ENCODE data around the gene SCNN1B.
A peak's percentile ranks its signal among the peaks of the same experiment; 100 is the strongest.

Gene SCNN1B

GRCh38 chr16:23301251-23302044 is 654 bp upstream of the SCNN1B start:
- TF ChIP-seq CTCF (conservative IDR thresholded peaks at IDR 0.05): no peak
- H3K27ac ChIP-seq: peak overlapping the region; percentile 46; the same call in 1 of the 2 replicates

GRCh38 chr16:23303685-23304084 is 1.6 kb downstream of the SCNN1B start:
- H3K27ac ChIP-seq: no peak overlapping the region
- no peak for TF ChIP-seq CTCF (conservative IDR thresholded peaks at IDR 0.05)

- no peak for TF ChIP-seq CTCF (conservative IDR thresholded peaks at IDR 0.05)
Observed at GRCh38 chr16:23304620-23305019, 2.5 kb downstream of the SCNN1B start.

DNA sequence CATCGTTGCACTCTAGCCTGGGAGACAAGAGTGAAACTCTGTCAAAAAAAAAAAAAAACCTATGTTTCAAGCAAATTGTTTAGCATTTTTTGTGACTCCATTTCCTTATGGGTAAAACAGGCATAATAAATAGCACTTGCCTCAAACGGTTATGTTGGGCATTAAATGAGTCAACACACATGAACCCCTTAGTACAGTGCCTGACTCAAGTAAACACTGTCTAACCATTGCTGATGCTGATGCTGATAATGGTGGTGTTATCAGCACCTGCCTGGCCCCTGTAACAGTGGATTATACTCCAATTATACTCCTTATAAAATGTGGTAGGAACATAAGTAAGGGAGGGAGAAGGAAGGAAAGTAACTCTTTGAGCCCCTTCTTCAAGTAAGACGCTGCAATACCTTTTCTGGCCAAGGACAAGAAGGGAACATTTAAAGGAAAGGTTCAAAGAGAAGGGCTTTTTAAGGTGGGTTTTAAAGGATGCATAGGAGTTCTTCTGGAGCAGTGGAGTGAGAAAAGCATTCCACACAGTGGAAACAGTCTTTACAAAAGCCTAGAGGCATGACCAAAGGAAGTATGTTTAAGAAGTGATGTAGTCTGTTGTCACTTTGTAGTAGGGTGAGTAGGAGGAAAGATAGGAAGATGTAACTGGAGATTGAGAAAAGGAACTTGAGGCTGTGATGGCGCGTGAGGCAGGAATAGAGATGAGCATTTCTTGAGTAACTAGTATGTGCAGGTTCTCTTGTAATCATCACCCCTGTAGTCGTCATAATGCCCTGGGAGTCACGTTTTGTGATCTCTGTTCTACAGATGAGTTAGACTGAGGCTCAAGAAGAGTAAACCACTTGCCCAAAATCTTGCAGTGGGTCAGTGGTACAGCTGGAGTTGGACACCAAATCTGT is 4.3 kb downstream of the SCNN1B start:
- no peak for TF ChIP-seq CTCF (conservative IDR thresholded peaks at IDR 0.05)
- H3K27ac ChIP-seq: no peak overlapping the region

More at GRCh38 chr16:23304620-23305019, 2.5 kb downstream of the SCNN1B start:
- no peak overlapping the region for H3K27ac ChIP-seq

- no peak overlapping the region for H3K27ac ChIP-seq
- TF ChIP-seq CTCF (conservative IDR thresholded peaks at IDR 0.05): no peak
Observed at GRCh38 chr16:23310217-23310616, 8.1 kb downstream of the SCNN1B start.

GRCh38 chr16:23310744-23311143 is 8.6 kb downstream of the SCNN1B start:
- TF ChIP-seq CTCF (conservative IDR thresholded peaks at IDR 0.05): no peak
- H3K27ac ChIP-seq: no peak overlapping the region

DNA sequence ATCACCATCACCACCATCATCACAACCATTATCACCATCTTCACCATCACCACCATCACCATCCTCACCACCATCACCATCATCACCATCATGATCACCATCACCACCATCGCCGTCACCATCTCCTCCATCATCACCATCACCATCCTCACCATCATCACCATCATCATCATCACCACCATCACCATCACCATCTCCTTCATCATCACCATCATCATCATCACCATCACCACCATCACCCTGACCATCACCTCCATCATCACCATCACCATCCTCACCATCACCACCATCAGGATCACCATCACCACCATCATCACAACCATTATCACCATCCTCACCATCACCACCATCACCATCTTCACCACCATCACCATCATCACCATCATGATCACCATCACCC is 14.1 kb downstream of the SCNN1B start:
- H3K27ac ChIP-seq: no peak overlapping the region
- no peak for TF ChIP-seq CTCF (conservative IDR thresholded peaks at IDR 0.05)
